ENCODE measurements around the gene WSCD2.

GRCh38 chr12:108257004-108257403 lies 127.9 kb downstream of the WSCD2 start:
- TF ChIP-seq CTCF (IDR thresholded peaks at IDR 0.05) (no peak), POLR2A (IDR thresholded peaks at IDR 0.05) (no peak), EP300 (IDR thresholded peaks at IDR 0.05) (no peak)

Data from ovary (tissue), 3 donors.